DLD1 (cell line): ENCODE measurements around the gene MALRD1.

Source experiments
- in situ Hi-C: cut with HindIII; loops from 2 replicates; pipeline ENCODE4 v1.10.0; 2017; ENCODE audit warnings: low sequenced_read_pairs

Gene MALRD1

GRCh38 chr10:19048489-19048888 lies at the start of gene MALRD1:
Gene MALRD1 (plus strand): TSS chr10:19048801. CDS start chr10:19048939, 138 bp downstream.
- in situ Hi-C loops = no loop called here

GRCh38 chr10:19003341-19003740 lies 45.3 kb upstream of the MALRD1 start:
- in situ Hi-C loops = no loop called here

- in situ Hi-C loops = no loop called here
These were observed 36.5 kb upstream of the MALRD1 start for GRCh38 chr10:19012111-19012510.

GRCh38 chr10:19014034-19014433 lies 34.6 kb upstream of the MALRD1 start:
- in situ Hi-C loops = no loop called here

GRCh38 chr10:19014498-19014897 lies 34.1 kb upstream of the MALRD1 start:
- in situ Hi-C loops = no loop called here

- in situ Hi-C loops = no loop called here
These were observed 31.3 kb upstream of the MALRD1 start for GRCh38 chr10:19017116-19017890.

GRCh38 chr10:19021162-19021561 lies 27.4 kb upstream of the MALRD1 start:
- in situ Hi-C loops = no loop called here

- in situ Hi-C loops = no loop called here
These were observed 24.0 kb upstream of the MALRD1 start for GRCh38 chr10:19024611-19025010.

- in situ Hi-C loops = no loop called here
These were observed 16.8 kb upstream of the MALRD1 start for GRCh38 chr10:19031763-19032162.

- in situ Hi-C loops = no loop called here
These were observed 14.9 kb upstream of the MALRD1 start for GRCh38 chr10:19033741-19034140.

GRCh38 chr10:19041171-19041570 lies 7.4 kb upstream of the MALRD1 start:
- in situ Hi-C loops = no loop called here

GRCh38 chr10:19043431-19043830 lies 5.2 kb upstream of the MALRD1 start:
- in situ Hi-C loops = no loop called here

- in situ Hi-C loops = no loop called here
These were observed 1.9 kb upstream of the MALRD1 start for GRCh38 chr10:19046679-19047078.

GRCh38 chr10:19048891-19049290 lies 290 bp downstream of the MALRD1 start:
- in situ Hi-C loops = no loop called here

GRCh38 chr10:19049567-19049966 lies 966 bp downstream of the MALRD1 start:
- in situ Hi-C loops = no loop called here

- in situ Hi-C loops = no loop called here
These were observed 5.8 kb downstream of the MALRD1 start for GRCh38 chr10:19054289-19054835.

- in situ Hi-C loops = no loop called here
These were observed 9.4 kb downstream of the MALRD1 start for GRCh38 chr10:19058046-19058445.

- in situ Hi-C loops = no loop called here
These were observed 15.4 kb downstream of the MALRD1 start for GRCh38 chr10:19063986-19064385.

GRCh38 chr10:19071946-19072345 lies 23.3 kb downstream of the MALRD1 start:
- in situ Hi-C loops = no loop called here

- in situ Hi-C loops = no loop called here
These were observed 28.7 kb downstream of the MALRD1 start for GRCh38 chr10:19077276-19077675.

GRCh38 chr10:19096501-19097073 lies 48.0 kb downstream of the MALRD1 start:
- in situ Hi-C loops = no loop called here

- in situ Hi-C loops = no loop called here
These were observed 48.5 kb downstream of the MALRD1 start for GRCh38 chr10:19097151-19097550.
